ENCODE data around the gene STRN4.
A peak's percentile ranks its signal among the peaks of the same experiment; 100 is the strongest.

STRN4 gene

DNA sequence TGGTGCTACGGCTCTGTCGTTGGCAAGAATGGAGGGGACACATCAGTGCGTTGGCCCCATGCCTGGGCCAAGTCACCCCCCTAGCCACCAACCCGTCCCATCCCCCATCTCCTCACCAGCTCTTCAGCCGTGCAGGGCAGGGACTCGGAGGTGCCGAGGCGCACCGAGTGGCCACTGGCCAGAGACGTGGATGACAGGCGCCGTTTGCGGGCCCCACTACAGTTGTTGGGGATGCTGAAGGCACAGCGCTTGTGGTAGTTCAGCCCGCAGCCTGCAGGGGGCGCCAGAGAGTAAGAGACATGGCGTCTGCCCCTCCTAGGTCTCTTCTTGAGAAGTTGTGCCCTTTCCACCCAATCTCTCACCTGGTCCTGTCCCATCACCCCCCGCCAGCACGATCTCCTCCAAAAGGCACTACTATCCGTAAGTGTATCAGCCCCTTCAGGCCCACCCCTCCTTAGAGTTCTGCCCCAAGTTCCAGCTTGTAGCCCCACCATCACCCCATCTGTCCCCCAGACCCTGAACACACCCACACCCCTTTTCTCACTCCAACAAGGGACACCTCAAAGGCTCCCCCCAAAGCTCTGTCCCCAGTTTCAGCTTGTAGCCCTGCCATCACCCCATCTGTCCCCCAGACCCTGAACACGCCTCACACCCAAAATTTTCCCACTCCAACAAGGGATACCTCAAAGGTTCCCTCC is 41.7 kb downstream of the STRN4 start:
- peak; percentile 55 for DNase-seq

GRCh38 chr19:46700704-46701103 is 45.5 kb downstream of the STRN4 start:
- no peak for DNase-seq

DNA sequence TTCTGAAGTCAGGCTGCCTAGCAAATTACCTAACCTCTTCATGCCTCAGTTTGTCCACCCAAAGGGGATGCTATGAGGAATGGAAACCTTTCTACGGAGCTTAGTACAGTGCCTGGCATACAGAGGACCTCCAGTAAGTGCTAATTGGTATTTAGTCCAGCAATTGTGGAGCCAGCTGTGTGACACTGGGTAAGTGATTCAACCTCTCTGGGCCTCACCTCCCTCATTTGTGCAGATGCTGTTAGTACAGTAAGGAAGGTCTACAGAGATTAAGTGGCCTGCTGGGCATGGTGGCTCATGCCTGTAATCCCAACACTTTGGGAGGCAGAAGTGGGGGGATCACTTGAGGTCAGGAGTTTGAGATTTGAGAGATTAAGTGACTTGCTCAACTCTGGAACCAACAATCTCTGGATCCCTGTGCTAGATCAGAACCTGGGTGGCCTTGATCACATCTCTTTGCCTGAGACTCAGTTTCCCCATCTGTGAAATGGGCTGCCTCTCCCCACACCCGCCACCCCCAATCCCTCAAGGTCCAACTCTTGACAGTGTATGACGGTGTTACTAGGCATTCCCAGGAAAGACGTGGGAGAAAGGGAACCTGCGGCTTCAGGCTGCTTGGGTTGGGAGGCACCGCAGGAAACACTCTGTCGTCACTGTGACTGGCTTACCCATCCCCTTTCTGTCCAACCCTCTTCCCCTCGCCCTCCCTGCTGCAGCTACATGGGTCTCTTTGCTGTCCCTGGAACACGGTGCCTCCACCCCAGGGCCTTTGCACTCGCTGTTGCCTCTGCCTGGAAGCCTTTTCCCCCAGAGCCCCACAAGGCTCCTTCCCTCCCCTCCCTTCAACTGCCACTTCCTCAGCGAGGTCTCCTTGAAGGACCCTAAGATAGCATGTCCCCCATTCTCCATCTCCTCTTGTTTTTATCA is 47.6 kb downstream of the STRN4 start:
- DNase-seq, result no peak

DNA sequence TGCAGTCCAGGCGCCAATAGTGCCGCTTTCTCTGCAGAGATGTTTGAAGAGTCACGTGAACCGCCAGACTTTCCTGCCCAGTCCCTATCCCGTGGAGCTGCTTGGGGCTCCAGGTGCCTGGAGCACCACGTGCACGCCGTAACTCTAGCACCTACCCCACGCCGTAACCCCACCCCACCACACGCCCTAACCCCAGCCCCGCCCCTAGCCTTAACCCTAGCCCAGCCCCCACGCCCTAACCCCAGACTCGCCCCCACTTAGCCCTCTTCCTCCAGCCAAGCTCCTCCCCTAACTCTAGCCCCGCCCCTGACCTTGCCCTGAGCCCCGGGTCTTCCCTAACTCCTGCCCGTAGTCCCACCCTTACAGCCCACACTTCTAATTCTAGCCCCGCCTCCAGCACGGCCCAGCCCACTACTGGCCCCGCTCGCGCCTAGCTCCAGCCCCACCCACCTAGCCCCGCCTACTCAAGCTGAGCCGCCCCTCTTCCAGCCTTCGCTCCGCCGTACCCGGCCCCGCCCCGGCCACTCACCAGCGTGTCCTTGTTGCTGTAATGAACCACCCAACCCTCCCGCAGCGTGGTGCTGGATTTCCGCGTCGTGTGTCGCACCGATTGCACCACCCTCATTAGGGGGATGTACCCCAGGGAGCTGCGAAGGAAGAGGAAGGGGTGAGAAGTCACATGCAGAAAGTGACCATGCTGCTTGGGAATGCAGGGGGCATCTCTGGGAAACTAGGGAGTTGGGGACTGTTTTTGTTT is 48.9 kb downstream of the STRN4 start:
- DNase-seq, result no peak

GRCh38 chr19:46696866-46697203 is 49.4 kb downstream of the STRN4 start:
- no peak for DNase-seq

DNA sequence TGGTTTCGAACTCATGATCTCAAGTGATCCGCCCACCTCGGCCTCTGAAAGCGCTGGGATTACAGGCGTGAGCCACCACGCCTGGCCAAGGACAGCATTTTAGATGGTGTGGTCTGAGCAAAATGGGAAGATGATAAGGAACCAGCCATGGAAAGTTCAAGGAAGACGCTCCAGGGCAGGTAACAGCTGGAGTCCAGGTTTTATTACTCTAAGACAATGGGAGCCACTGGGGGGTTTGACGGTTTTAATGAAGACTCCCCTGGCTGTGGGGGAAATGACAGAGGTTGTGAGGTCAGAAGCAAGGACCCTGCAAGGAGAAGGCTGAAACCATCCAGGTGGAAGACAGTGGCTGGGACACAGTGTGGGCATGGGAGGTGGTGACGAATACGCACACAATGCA is 50.2 kb downstream of the STRN4 start:
- DNase-seq, result no peak

GRCh38 chr19:46693760-46694159 is 52.5 kb downstream of the STRN4 start:
- no peak for DNase-seq

GRCh38 chr19:46692918-46693722 is 53.1 kb downstream of the STRN4 start:
- DNase-seq, result no peak

DNA sequence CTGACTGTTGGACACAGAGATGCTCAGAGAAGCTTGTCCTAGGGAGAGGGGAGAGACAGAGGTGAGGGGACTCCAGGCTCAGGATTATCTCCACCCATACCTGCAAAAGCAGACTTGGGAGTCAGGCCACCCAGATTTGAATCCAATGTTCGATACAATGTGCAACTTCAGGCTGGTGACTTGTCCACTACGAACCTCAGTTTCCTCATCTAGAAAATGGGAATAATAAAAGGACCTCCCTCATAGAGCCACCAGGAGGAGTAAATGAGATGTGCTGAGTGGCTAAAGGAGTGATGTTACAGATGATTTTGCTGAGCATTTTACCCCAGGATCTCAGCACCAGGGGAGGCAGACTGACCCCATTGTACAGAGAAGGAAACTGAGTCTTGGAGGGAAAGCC is 54.3 kb downstream of the STRN4 start:
- no peak for DNase-seq

DNA sequence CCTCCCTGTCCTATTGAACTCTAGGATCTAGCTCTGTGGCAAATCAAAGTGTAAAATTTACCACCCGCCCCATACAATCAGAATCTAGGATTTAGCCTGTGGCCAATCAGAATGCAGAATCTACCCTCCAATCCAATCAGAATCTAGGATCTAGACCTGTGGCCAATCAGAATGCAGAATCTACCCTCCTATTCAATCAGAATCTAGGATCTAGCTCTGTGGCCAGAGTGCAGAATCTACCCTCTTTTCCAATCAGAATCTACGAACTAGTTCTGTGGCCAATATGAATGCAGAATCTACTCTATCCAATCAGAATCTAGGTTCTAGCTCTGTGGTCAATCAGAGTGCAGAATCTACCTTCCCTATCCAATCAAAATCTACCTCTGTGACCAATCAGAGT is 55.1 kb downstream of the STRN4 start:
- DNase-seq, result no peak

DNA sequence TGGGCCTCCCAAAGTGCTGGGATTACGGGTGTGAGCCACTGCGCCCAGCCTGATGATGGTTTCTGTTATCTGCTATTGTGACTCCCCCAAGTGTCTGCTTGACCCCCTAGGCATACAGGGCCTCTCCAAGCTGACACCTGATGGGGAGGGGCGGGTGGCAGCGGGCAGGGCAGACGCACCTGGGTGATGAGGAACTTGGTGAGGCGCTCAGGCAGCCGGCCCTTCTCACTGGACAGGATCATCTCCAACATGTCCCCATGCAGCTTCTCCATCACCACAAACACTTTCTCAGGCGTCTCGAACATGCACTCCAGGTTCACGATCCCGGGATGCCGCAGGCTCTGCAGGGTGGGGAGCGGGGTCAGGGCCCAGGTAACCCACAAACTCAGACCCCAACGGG is 56.9 kb downstream of the STRN4 start:
- DNase-seq, result no peak

DNA sequence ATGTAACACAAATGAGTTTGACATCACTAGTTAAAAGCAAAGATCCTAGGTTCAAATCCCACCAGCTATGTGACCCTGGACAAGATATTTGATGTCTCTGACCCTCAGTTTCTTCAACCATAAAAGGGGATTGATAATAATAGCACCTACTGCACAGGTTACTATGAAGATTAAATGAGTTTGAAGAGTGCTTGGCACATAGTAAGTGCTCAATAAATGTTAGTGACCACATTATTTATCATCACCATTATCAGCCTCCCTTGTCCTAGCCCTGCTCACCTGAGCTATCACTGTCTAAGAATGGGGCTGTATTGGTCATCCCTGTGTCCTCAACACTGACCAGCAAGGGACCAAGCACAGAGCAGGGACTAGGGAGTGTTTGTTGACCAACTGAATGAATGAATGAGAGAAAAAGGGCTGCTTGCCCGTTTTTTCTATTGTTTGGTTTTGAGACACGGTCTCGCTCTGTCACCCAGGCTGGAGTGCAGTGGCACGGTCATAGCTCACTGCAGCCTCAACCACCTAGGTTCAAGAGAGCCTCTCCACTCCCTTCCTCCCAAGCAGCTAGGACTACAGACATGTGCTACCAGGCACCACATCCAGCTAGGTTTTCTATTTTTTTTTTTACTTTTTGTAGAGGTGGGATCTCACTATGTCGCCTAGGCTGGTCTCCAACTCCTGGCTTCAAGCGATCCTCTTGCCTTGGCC is 58.7 kb downstream of the STRN4 start:
- DNase-seq, result no peak

GRCh38 chr19:46685189-46685588 is 61.1 kb downstream of the STRN4 start:
- DNase-seq, result no peak

DNA sequence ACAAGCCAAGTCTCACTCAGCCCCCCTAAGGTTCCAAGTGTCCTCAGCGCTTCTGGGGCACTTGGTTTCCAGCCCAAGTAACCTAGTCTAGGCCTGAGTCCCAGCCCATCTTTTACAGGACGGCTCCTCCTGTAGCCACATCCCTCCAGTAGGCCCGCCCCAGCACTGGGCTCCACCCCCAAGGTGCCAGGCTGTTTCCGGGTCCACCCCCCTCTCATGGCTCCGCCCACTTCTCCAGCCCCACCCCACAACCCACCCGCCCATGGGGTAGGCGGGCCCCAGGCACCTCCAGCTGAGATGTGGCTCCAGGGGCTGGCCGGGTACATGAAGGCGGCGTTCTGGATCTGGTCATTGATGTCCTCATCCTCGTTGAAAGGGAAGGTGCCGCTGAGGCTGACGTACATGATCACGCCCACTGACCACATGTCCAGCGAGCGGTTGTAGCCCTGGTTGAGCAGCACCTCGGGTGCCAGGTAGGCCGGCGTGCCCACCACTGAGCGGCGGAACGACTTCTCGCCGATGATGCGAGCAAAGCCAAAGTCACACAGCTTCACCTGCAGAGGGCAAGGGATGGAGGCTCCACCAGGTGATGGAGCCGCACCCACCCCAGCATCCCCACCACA is 68.0 kb downstream of the STRN4 start:
- no peak for DNase-seq

- no peak for DNase-seq
These were observed 71.7 kb downstream of the STRN4 start for GRCh38 chr19:46674416-46675178.

- DNase-seq, result no peak
These were observed 75.4 kb downstream of the STRN4 start for GRCh38 chr19:46670813-46671212.

All from NK-92 treated with Interleukin-12 subunit alpha and Interleukin-12 subunit beta, amount 100 ng/mL, for 24 hours (cell line).